ENCODE measurements around the gene CCDC50.

- no peak for TF ChIP-seq CTCF (conservative IDR thresholded peaks at IDR 0.05; ENCODE audit: low read depth, low read length)
- no peak for TF ChIP-seq EZH2 (IDR thresholded peaks at IDR 0.05; ENCODE audit: borderline replicate concordance, low read depth, low read length, poor library complexity, severe bottlenecking)
These were observed 48.3 kb upstream of the CCDC50 start for GRCh38 chr3:191280882-191281281.
